ENCODE measurements around the gene HMGCL.

HMGCL gene

GRCh38 chr1:23776217-23776616, 49.0 kb downstream of the HMGCL start:
- DNase-seq (ENCODE audit: low read depth, low spot score): no peak

- DNase-seq (ENCODE audit: low read depth, low spot score): no peak
Observed at GRCh38 chr1:23774174-23774880, 50.9 kb downstream of the HMGCL start.

- DNase-seq (ENCODE audit: low read depth, low spot score): no peak
Observed at GRCh38 chr1:23772854-23773242, 52.4 kb downstream of the HMGCL start.

GRCh38 chr1:23772049-23772853, 53.0 kb downstream of the HMGCL start:
- DNase-seq (ENCODE audit: low read depth, low spot score): peak; percentile 82

GRCh38 chr1:23768733-23769132, 56.5 kb downstream of the HMGCL start:
- no peak for DNase-seq (ENCODE audit: low read depth, low spot score)

GRCh38 chr1:23763041-23763577, 62.1 kb downstream of the HMGCL start:
- DNase-seq (ENCODE audit: low read depth, low spot score): no peak

GRCh38 chr1:23759277-23759676, 66.0 kb downstream of the HMGCL start:
- no peak for DNase-seq (ENCODE audit: low read depth, low spot score)

- no peak for DNase-seq (ENCODE audit: low read depth, low spot score)
Observed at GRCh38 chr1:23757812-23758211, 67.4 kb downstream of the HMGCL start.

GRCh38 chr1:23756676-23757075, 68.6 kb downstream of the HMGCL start:
- DNase-seq (ENCODE audit: low read depth, low spot score): no peak

- no peak for DNase-seq (ENCODE audit: low read depth, low spot score)
Observed at GRCh38 chr1:23752909-23753308, 72.3 kb downstream of the HMGCL start.

All from activated naive CD8-positive, alpha-beta T cell treated with anti-CD3 and anti-CD28 coated beads, Interleukin-2, amount 50 U/mL, for 16 hours (primary cell).